Measurements from ENCODE around the gene GNAZ. TPM values are rescaled to one million over a fixed set of nuclear protein-coding genes. Genes with fewer than 3 reads are reported as not detected.

GNAZ gene
- total and polyA plus RNA-seq, 2 of the 8 experiments (the other 6 are each of a cell fraction or from before 2014, with no cell fraction given): 6.6 to 9.6 TPM

- TF ChIP-seq GABPA (IDR thresholded peaks at IDR 0.05; ENCODE audit: borderline replicate concordance, insufficient read depth, low read length) (no peak), ZNF274 (IDR thresholded peaks at IDR 0.05; ENCODE audit: borderline replicate concordance, extremely low read depth, low read length) (no peak), POLR2A (IDR thresholded peaks at IDR 0.05; ENCODE audit: control extremely low read depth in 1 of 2, low read depth in 2 of 2, low read length in 2 of 2) (no peak), TAF1 (IDR thresholded peaks at IDR 0.05; ENCODE audit: low read depth, low read length) (no peak), KDM1A (IDR thresholded peaks at IDR 0.05; ENCODE audit: borderline replicate concordance, low read length) (no peak), CHD2 (IDR thresholded peaks at IDR 0.05; ENCODE audit: low read length) (no peak), NRF1 (IDR thresholded peaks at IDR 0.05; ENCODE audit: low read depth, low read length) (no peak), ATF3 (IDR thresholded peaks at IDR 0.05; ENCODE audit: insufficient read depth, low read depth, low read length) (no peak)
- DNase-seq (ENCODE audit: low read depth in 1 of 2, low spot score in 2 of 2): no peak
- WGBS, 2 experiments (ENCODE audit: extremely low coverage in 1 of 2, insufficient coverage in 1 of 2, insufficient read length in 1 of 2, insufficient replicate concordance in 2 of 2, low coverage in 1 of 2, low lambda C conversion rate in 2 of 2, missing lambda C conversion rate in 1 of 2): 83% methylated on average over 17 of the region's 19 CpGs; no CpG with 5 or more reads in 1 of the 2 experiments
- peaks cover 0 to 1% (median 0%) of the 10 kb centered on the region in 4 experiments; a peak in 1 of 7 replicates for H3K4me1 ChIP-seq (replicated peaks in 1 of 4; ENCODE audit: control insufficient read depth in 3 of 4, insufficient read depth in 4 of 4, low read length in 3 of 4)
- no peaks in the 10 kb centered on the region for H4K20me1 ChIP-seq (replicated peaks in 1 of 2; ENCODE audit: control insufficient read depth in 1 of 2, insufficient read depth in 2 of 2, low read length in 2 of 2)
- no peak overlapping the region for H2AFZ ChIP-seq (ENCODE audit: low read length)
- no peak overlapping the region for H2BK5ac ChIP-seq (ENCODE audit: low read depth, low read length)
- no peak overlapping the region for H3K18ac ChIP-seq (ENCODE audit: extremely low read depth, low read length)
- H3K4me2 ChIP-seq (ENCODE audit: insufficient read depth in 1 of 2, low read depth in 2 of 2, low read length in 2 of 2): no peak overlapping the region
- H2BK20ac ChIP-seq (ENCODE audit: low read length): no peak overlapping the region
- no peak overlapping the region for H3K4ac ChIP-seq (replicated peaks; ENCODE audit: insufficient read length, low read depth, low read length)
- no peak overlapping the region for H3K27ac ChIP-seq (ENCODE audit: low read depth, low read length)
- H2BK15ac ChIP-seq (ENCODE audit: low read length): no peak overlapping the region
- no peak overlapping the region for H4K8ac ChIP-seq (ENCODE audit: extremely low read depth, insufficient read depth, low read length)
- H3K79me1 ChIP-seq (ENCODE audit: low read depth, low read length): no peaks in the 10 kb centered on the region
- H4K5ac ChIP-seq (ENCODE audit: insufficient read length, low read depth, low read length): no peak overlapping the region
- H3K14ac ChIP-seq (ENCODE audit: insufficient read length): no peak overlapping the region
- H3K27me3 ChIP-seq (replicated peaks in 1 of 4; ENCODE audit: control insufficient read depth in 3 of 4, extremely low read depth in 1 of 4, insufficient read depth in 3 of 4, low read length in 3 of 4): peaks cover 0 to 13% (median 5%) of the 10 kb centered on the region in 4 experiments; a peak in 3 of 7 replicates
- no peaks in the 10 kb centered on the region for H3K79me2 ChIP-seq (ENCODE audit: control insufficient read depth in 1 of 2, insufficient read depth in 2 of 2, low read length in 2 of 2)
- H2AK5ac ChIP-seq (ENCODE audit: low read depth, low read length): no peak overlapping the region
- H2BK120ac ChIP-seq (replicated peaks; ENCODE audit: low read depth, low read length): no peak overlapping the region
- H3K23ac ChIP-seq (ENCODE audit: insufficient read length): no peak overlapping the region
- no peak overlapping the region for H3K4me3 ChIP-seq (ENCODE audit: extremely low read depth in 1 of 4, insufficient read depth in 2 of 4, low read depth in 3 of 4, low read length in 4 of 4)
- no peak overlapping the region for H3K56ac ChIP-seq (replicated peaks; ENCODE audit: insufficient read length, low read depth, low read length)
- no peaks in the 10 kb centered on the region for H3K9me3 ChIP-seq (ENCODE audit: insufficient read depth in 2 of 2, low read depth in 1 of 2, low read length in 1 of 2)
- H4K91ac ChIP-seq (replicated peaks; ENCODE audit: insufficient read length, low read length): no peak overlapping the region
- H2BK12ac ChIP-seq (ENCODE audit: low read depth, low read length): no peak overlapping the region
- no peaks in the 10 kb centered on the region for H3K23me2 ChIP-seq (ENCODE audit: low read depth, low read length)
- H3K36me3 ChIP-seq (ENCODE audit: control insufficient read depth in 2 of 4, insufficient read depth in 4 of 4, low read length in 3 of 4): no peaks in the 10 kb centered on the region; a peak in 2 of 8 replicates
- no peak overlapping the region for H3K9ac ChIP-seq (replicated peaks in 1 of 4; ENCODE audit: extremely low read depth in 1 of 4, low read depth in 3 of 4, low read length in 3 of 4)
- CTCF ChIA-PET (ENCODE audit: partially characterized antibody): interaction anchor here (0.5 to 24.3 kb wide), 8 partner anchors 7 to 663 kb away, joined by 3 to 384 read pairs (median 3); no protein-coding TSS in a partner anchor
- FAIRE-seq: no peak
- POLR2A ChIA-PET (ENCODE audit: partially characterized antibody): no interaction called here
Observed at GRCh38 chr22:23124611-23125511, 54.5 kb downstream of the GNAZ start.
